Body of pancreas (tissue), 4 donors: ENCODE measurements around the gene PCDHB9.
"Not testable (repeated sequence)": the region's sequence is repeated elsewhere in the genome, so short reads cannot be mapped to it uniquely, and the experiment has no call there.

ENCODE experiments used
- POLR2A ChIP-seq, 3 donors: fragments of 450-650 bp; IDR thresholded peaks; one replicate each; pipeline ENCODE4 v1.6.1; 2016; ENCODE audit warnings: antibody characterized with exemption in 3 of 3, mild to moderate bottlenecking in 2 of 3
- TF ChIP-seq, protein P1 (sequence below), 7 experiments: fragments of 450-650 bp in 4 of 7; fragments of 200-600 bp in 3 of 7; sonication (generic) in 3 of 7; IDR thresholded peaks; one replicate each; pipeline ENCODE4 v1.5.1; 2016 to 2019; ENCODE audit warnings: antibody characterized with exemption in 7 of 7

DNA sequence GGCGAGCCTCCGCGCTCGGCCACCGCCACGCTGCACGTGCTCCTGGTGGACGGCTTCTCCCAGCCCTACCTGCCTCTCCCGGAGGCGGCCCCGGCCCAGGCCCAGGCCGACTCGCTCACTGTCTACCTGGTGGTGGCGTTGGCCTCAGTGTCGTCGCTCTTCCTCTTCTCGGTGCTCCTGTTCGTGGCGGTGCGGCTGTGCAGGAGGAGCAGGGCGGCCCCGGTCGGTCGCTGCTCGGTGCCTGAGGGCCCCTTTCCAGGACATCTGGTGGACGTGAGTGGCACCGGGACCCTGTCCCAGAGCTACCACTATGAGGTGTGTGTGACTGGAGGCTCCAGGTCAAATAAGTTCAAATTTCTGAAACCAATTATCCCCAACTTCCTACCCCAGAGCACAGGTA lies 23.9 kb downstream of the PCDHB9 start:
- TF ChIP-seq POLR2A (IDR thresholded peaks at IDR 0.05), result not testable (repeated sequence)
- TF ChIP-seq, protein P1, sequence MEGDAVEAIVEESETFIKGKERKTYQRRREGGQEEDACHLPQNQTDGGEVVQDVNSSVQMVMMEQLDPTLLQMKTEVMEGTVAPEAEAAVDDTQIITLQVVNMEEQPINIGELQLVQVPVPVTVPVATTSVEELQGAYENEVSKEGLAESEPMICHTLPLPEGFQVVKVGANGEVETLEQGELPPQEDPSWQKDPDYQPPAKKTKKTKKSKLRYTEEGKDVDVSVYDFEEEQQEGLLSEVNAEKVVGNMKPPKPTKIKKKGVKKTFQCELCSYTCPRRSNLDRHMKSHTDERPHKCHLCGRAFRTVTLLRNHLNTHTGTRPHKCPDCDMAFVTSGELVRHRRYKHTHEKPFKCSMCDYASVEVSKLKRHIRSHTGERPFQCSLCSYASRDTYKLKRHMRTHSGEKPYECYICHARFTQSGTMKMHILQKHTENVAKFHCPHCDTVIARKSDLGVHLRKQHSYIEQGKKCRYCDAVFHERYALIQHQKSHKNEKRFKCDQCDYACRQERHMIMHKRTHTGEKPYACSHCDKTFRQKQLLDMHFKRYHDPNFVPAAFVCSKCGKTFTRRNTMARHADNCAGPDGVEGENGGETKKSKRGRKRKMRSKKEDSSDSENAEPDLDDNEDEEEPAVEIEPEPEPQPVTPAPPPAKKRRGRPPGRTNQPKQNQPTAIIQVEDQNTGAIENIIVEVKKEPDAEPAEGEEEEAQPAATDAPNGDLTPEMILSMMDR (IDR thresholded peaks at IDR 0.05), result not testable (repeated sequence)
